Ishikawa (cell line): Measurements from ENCODE around the gene CERK.

Experiments
- CREB1 ChIP-seq: IDR thresholded peaks from 2 replicates; pipeline ENCODE4 v1.6.1; 2012; ENCODE audit warnings: low read depth
- EGR1 ChIP-seq: IDR thresholded peaks from 2 replicates; pipeline ENCODE4 v1.6.1; 2012
- EP300 ChIP-seq: IDR thresholded peaks from 2 replicates; pipeline ENCODE4 v1.6.1; 2012; ENCODE audit warnings: borderline replicate concordance
- FOXM1 ChIP-seq: IDR thresholded peaks from 2 replicates; pipeline ENCODE4 v1.6.1; 2012; ENCODE audit warnings: low read depth, borderline replicate concordance
- MAX ChIP-seq: IDR thresholded peaks from 2 replicates; pipeline ENCODE4 v1.6.1; 2012
- NFIC ChIP-seq: IDR thresholded peaks from 2 replicates; pipeline ENCODE4 v1.6.1; 2012
- RAD21 ChIP-seq: IDR thresholded peaks from 2 replicates; pipeline ENCODE4 v1.6.1; 2012; ENCODE audit warnings: low read depth
- REST ChIP-seq: IDR thresholded peaks from 2 replicates; pipeline ENCODE4 v1.6.1; 2012; ENCODE audit warnings: low read depth, mild to moderate bottlenecking
- TAF1 ChIP-seq: IDR thresholded peaks from 2 replicates; pipeline ENCODE4 v1.6.1; 2012; ENCODE audit warnings: low read depth, mild to moderate bottlenecking
- TCF12 ChIP-seq: IDR thresholded peaks from 2 replicates; pipeline ENCODE4 v1.6.1; 2012; ENCODE audit warnings: low read depth
- TEAD4 ChIP-seq: IDR thresholded peaks from 2 replicates; pipeline ENCODE4 v1.6.1; 2012
- USF1 ChIP-seq: IDR thresholded peaks from 2 replicates; pipeline ENCODE4 v1.6.1; 2012
- YY1 ChIP-seq: IDR thresholded peaks from 2 replicates; pipeline ENCODE4 v1.6.1; 2012; ENCODE audit warnings: low read depth
- ZBTB7A ChIP-seq: IDR thresholded peaks from 2 replicates; pipeline ENCODE4 v1.6.1; 2012; ENCODE audit warnings: low read depth

Gene CERK

GRCh38 chr22:46638601-46639431 is 99.2 kb downstream of the CERK start:
- no peak for TF ChIP-seq RAD21
- no peak for TF ChIP-seq ZBTB7A
- no peak for TF ChIP-seq EP300

- TF ChIP-seq NFIC (no peak), EP300 (no peak), USF1 (no peak), EGR1 (no peak), TEAD4 (no peak), FOXM1 (no peak), ZBTB7A (no peak), RAD21 (no peak)
These were observed 100.1 kb downstream of the CERK start for GRCh38 chr22:46637711-46638600.

GRCh38 chr22:46636221-46637002 is 101.6 kb downstream of the CERK start:
- TF ChIP-seq RAD21 = no peak
- no peak for TF ChIP-seq CREB1
- TF ChIP-seq TCF12 = no peak
- TF ChIP-seq TAF1 = no peak
- TF ChIP-seq USF1 = no peak
- no peak for TF ChIP-seq MAX
- TF ChIP-seq YY1 = no peak
- no peak for TF ChIP-seq NFIC
- TF ChIP-seq REST = no peak

- TF ChIP-seq FOXM1 (no peak), NFIC (no peak), YY1 (no peak), TAF1 (no peak)
These were observed 102.3 kb downstream of the CERK start for GRCh38 chr22:46635756-46636155.
